ENCODE data around the gene LPIN1. TPM values are rescaled to one million over a fixed set of nuclear protein-coding genes. Genes with fewer than 3 reads are reported as not detected.

Gene LPIN1
- total and polyA plus RNA-seq, 2 of the 13 experiments (the other 11 are each of a cell fraction or from before 2014, with no cell fraction given), result 9.7 to 19.4 TPM

DNA sequence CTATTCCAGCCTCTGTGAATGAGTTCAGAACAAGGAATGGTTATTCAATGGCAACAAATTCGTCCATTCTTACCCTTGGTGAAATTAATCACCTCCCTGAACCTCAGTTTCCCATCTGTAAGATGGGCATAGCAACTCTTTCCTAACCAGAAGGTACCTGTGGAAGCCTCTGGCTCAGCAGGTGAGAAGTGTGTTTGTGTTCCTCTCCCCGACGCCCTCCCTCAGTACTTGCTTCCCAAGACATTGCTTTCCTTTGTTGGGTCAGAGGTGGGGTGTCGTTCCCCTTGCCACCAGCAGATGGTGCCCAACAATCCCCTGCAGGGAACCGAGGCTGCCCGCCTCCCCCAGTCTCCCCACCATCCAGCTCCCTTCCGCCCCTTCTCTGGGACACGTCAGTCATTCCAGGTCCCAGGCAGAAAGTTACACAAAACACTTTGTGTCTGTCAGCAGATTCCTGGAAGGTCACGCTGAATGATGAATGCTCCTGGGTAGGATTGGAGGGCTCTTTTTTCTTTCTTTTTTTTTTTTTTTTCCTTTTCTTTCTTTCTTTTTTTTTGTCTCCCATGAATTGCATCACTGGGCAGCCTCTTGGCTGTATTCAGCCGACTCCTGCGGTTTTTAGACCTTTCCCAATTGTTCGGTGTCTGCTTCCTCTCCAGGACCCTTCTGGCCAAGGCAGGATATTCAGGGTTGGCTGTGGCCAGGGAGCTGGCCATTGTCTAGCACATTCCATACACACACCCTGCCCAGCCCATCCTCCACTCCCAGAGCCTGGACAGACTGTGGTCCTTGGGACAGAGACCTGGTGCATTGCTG, 117.3 kb downstream of the LPIN1 start (continued):
- TF ChIP-seq ZNF878 (CRISPR knock-in tag; IDR thresholded peaks at IDR 0.05) (no peak), EEA1 (CRISPR knock-in tag; IDR thresholded peaks at IDR 0.05; ENCODE audit: borderline replicate concordance) (no peak), ZNF577 (CRISPR knock-in tag; IDR thresholded peaks at IDR 0.05; ENCODE audit: borderline replicate concordance, low read depth) (no peak), EZH2 (conservative IDR thresholded peaks at IDR 0.05; ENCODE audit: low read depth, low read length) (no peak), HOXA7 (CRISPR knock-in tag; IDR thresholded peaks at IDR 0.05) (no peak), ZNF564 (CRISPR knock-in tag; IDR thresholded peaks at IDR 0.05) (no peak), ZNF7 (CRISPR knock-in tag; IDR thresholded peaks at IDR 0.05) (no peak), ZFY (CRISPR knock-in tag; IDR thresholded peaks at IDR 0.05) (no peak), ZNF570 (CRISPR knock-in tag; IDR thresholded peaks at IDR 0.05; ENCODE audit: borderline replicate concordance) (no peak), MAZ (IDR thresholded peaks at IDR 0.05; ENCODE audit: borderline replicate concordance, low read depth, low read length) (peak; percentile 38; the same call in 1 of the 2 replicates), MAZ (CRISPR knock-in tag; IDR thresholded peaks at IDR 0.05; ENCODE audit: low read depth) (peak; percentile 50; the same call in 1 of the 2 replicates), ZNF776 (CRISPR knock-in tag; IDR thresholded peaks at IDR 0.05) (no peak), ZSCAN20 (CRISPR knock-in tag; IDR thresholded peaks at IDR 0.05; ENCODE audit: borderline replicate concordance) (no peak), MYC (CRISPR knock-in tag; IDR thresholded peaks at IDR 0.05; ENCODE audit: borderline replicate concordance) (no peak), RARG (CRISPR knock-in tag; IDR thresholded peaks at IDR 0.05; ENCODE audit: low read depth) (no peak)
- TF ChIP-seq, protein P1, sequence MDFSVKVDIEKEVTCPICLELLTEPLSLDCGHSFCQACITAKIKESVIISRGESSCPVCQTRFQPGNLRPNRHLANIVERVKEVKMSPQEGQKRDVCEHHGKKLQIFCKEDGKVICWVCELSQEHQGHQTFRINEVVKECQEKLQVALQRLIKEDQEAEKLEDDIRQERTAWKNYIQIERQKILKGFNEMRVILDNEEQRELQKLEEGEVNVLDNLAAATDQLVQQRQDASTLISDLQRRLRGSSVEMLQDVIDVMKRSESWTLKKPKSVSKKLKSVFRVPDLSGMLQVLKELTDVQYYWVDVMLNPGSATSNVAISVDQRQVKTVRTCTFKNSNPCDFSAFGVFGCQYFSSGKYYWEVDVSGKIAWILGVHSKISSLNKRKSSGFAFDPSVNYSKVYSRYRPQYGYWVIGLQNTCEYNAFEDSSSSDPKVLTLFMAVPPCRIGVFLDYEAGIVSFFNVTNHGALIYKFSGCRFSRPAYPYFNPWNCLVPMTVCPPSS (IDR thresholded peaks at IDR 0.05), result no peak
- TF ChIP-seq, protein P2, sequence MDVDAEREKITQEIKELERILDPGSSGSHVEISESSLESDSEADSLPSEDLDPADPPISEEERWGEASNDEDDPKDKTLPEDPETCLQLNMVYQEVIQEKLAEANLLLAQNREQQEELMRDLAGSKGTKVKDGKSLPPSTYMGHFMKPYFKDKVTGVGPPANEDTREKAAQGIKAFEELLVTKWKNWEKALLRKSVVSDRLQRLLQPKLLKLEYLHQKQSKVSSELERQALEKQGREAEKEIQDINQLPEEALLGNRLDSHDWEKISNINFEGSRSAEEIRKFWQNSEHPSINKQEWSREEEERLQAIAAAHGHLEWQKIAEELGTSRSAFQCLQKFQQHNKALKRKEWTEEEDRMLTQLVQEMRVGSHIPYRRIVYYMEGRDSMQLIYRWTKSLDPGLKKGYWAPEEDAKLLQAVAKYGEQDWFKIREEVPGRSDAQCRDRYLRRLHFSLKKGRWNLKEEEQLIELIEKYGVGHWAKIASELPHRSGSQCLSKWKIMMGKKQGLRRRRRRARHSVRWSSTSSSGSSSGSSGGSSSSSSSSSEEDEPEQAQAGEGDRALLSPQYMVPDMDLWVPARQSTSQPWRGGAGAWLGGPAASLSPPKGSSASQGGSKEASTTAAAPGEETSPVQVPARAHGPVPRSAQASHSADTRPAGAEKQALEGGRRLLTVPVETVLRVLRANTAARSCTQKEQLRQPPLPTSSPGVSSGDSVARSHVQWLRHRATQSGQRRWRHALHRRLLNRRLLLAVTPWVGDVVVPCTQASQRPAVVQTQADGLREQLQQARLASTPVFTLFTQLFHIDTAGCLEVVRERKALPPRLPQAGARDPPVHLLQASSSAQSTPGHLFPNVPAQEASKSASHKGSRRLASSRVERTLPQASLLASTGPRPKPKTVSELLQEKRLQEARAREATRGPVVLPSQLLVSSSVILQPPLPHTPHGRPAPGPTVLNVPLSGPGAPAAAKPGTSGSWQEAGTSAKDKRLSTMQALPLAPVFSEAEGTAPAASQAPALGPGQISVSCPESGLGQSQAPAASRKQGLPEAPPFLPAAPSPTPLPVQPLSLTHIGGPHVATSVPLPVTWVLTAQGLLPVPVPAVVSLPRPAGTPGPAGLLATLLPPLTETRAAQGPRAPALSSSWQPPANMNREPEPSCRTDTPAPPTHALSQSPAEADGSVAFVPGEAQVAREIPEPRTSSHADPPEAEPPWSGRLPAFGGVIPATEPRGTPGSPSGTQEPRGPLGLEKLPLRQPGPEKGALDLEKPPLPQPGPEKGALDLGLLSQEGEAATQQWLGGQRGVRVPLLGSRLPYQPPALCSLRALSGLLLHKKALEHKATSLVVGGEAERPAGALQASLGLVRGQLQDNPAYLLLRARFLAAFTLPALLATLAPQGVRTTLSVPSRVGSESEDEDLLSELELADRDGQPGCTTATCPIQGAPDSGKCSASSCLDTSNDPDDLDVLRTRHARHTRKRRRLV (CRISPR knock-in tag; IDR thresholded peaks at IDR 0.05), result no peak
- TF ChIP-seq, protein P3, sequence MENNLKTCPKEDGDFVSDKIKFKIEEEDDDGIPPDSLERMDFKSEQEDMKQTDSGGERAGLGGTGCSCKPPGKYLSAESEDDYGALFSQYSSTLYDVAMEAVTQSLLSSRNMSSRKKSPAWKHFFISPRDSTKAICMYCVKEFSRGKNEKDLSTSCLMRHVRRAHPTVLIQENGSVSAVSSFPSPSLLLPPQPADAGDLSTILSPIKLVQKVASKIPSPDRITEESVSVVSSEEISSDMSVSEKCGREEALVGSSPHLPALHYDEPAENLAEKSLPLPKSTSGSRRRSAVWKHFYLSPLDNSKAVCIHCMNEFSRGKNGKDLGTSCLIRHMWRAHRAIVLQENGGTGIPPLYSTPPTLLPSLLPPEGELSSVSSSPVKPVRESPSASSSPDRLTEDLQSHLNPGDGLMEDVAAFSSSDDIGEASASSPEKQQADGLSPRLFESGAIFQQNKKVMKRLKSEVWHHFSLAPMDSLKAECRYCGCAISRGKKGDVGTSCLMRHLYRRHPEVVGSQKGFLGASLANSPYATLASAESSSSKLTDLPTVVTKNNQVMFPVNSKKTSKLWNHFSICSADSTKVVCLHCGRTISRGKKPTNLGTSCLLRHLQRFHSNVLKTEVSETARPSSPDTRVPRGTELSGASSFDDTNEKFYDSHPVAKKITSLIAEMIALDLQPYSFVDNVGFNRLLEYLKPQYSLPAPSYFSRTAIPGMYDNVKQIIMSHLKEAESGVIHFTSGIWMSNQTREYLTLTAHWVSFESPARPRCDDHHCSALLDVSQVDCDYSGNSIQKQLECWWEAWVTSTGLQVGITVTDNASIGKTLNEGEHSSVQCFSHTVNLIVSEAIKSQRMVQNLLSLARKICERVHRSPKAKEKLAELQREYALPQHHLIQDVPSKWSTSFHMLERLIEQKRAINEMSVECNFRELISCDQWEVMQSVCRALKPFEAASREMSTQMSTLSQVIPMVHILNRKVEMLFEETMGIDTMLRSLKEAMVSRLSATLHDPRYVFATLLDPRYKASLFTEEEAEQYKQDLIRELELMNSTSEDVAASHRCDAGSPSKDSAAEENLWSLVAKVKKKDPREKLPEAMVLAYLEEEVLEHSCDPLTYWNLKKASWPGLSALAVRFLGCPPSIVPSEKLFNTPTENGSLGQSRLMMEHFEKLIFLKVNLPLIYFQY (CRISPR knock-in tag; IDR thresholded peaks at IDR 0.05; ENCODE audit: borderline replicate concordance), result 0 out of 2 replicates have a peak, but pooled peaks have one; percentile 30
- TF ChIP-seq, protein P4, sequence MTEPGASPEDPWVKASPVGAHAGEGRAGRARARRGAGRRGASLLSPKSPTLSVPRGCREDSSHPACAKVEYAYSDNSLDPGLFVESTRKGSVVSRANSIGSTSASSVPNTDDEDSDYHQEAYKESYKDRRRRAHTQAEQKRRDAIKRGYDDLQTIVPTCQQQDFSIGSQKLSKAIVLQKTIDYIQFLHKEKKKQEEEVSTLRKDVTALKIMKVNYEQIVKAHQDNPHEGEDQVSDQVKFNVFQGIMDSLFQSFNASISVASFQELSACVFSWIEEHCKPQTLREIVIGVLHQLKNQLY (CRISPR knock-in tag; IDR thresholded peaks at IDR 0.05), result 0 out of 2 replicates have a peak, but pooled peaks have one; percentile 37
